DND-41 (cell line): ENCODE results near the gene COL19A1.

ENCODE experiments used
- ATAC-seq: fragments of 200-7000 bp; cut with Tn5 transposase; 3 replicates; pipeline ENCODE4 v1.9.1; 2021; ENCODE audit warnings: low read depth; ENCODE audit not compliant: insufficient read depth
- DNase-seq: peaks from one replicate; pipeline ENCODE4 v3.0.0-alpha.2; 2020
- H2AFZ ChIP-seq: 2 replicates; pipeline ENCODE4 v1.6.0; 2012; ENCODE audit warnings: low read depth, low read length
- H3K27ac ChIP-seq: 2 replicates; pipeline ENCODE4 v1.5.1; 2012; ENCODE audit warnings: low read length, inconsistent platforms
- H3K27me3 ChIP-seq: fragments of 200-600 bp; sonication (generic); 2 replicates; pipeline ENCODE4 v1.6.0; 2012; ENCODE audit warnings: low read length, mild to moderate bottlenecking, inconsistent platforms; ENCODE audit not compliant: insufficient read depth, poor library complexity
- H3K36me3 ChIP-seq: 2 replicates; pipeline ENCODE4 v1.5.1; 2012; ENCODE audit warnings: low read length, inconsistent platforms; ENCODE audit not compliant: insufficient read depth
- H3K4me1 ChIP-seq: 2 replicates; pipeline ENCODE4 v1.5.1; 2012; ENCODE audit warnings: mild to moderate bottlenecking, low read length; ENCODE audit not compliant: insufficient read depth
- H3K4me2 ChIP-seq: 2 replicates; pipeline ENCODE4 v1.6.0; 2012; ENCODE audit warnings: mild to moderate bottlenecking, moderate library complexity, low read length, inconsistent platforms; ENCODE audit not compliant: insufficient read depth
- H3K4me3 ChIP-seq, 2 experiments: fragments of 200-600 bp in 1 of 2; shearing (Covaris generic) in 1 of 2; 2 replicates each; pipeline ENCODE4 v1.5.1; 2012 to 2016; ENCODE audit warnings: inconsistent platforms in 2 of 2, low read length in 2 of 2, mild to moderate bottlenecking in 2 of 2, low read depth in 1 of 2, moderate library complexity in 1 of 2
- H3K79me2 ChIP-seq: 2 replicates; pipeline ENCODE4 v1.6.0; 2012; ENCODE audit warnings: low read length, inconsistent platforms; ENCODE audit not compliant: insufficient read depth
- H3K9ac ChIP-seq: 2 replicates; pipeline ENCODE4 v1.6.0; 2012; ENCODE audit warnings: low read depth, mild to moderate bottlenecking, inconsistent platforms, low read length, moderate library complexity
- H3K9me3 ChIP-seq: 2 replicates; pipeline ENCODE4 v1.5.1; 2012; ENCODE audit warnings: low read length, moderate library complexity, mild to moderate bottlenecking, inconsistent platforms; ENCODE audit not compliant: insufficient read depth, severe bottlenecking
- H4K20me1 ChIP-seq: 2 replicates; pipeline ENCODE4 v1.6.0; 2012; ENCODE audit warnings: low read length; ENCODE audit not compliant: insufficient read depth
- CTCF ChIP-seq: IDR thresholded peaks from 2 replicates; pipeline ENCODE4 v1.5.1; 2012; ENCODE audit warnings: borderline replicate concordance, low read length, moderate library complexity, mild to moderate bottlenecking; ENCODE audit not compliant: poor library complexity, severe bottlenecking; ENCODE audit errors: extremely low read depth
- EZH2 ChIP-seq: IDR thresholded peaks from 3 replicates; pipeline ENCODE4 v1.6.1; 2012; ENCODE audit warnings: borderline replicate concordance, low read depth, mild to moderate bottlenecking, moderate library complexity, low read length, inconsistent platforms; ENCODE audit not compliant: severe bottlenecking

Gene COL19A1

DNA sequence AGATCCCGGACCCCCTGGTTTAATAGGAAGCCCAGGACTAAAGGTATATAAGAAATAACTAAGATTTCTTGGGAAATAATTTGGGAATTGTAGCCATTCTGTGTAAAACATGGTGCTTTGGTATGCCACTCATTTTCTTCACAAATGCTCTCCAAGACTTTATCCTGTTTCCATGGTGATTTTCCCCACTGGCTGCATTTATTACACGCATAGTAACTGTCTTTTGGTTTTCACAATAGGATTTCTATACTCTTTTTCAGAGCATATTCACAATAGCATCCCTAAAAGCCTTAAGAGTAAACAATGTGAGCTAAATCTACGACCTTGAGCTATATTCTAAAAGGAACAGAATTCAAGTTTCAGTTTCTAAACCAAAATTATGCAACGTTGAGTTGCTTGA is 275.7 kb downstream of the COL19A1 start:
- TF ChIP-seq CTCF = no peak
- no peak for TF ChIP-seq EZH2
- Histone ChIP-seq H3K79me2 (no peaks in the 10 kb centered on the region), H3K4me2 (no peak overlapping the region), H3K9me3 (no peaks in the 10 kb centered on the region), H3K4me3 (no peak overlapping the region), H3K9ac (no peak overlapping the region), H3K27ac (no peak overlapping the region), H3K27me3 (no peaks in the 10 kb centered on the region), H3K36me3 (no peaks in the 10 kb centered on the region), H3K4me1 (no peaks in the 10 kb centered on the region), H2AFZ (no peak overlapping the region), H4K20me1 (no peaks in the 10 kb centered on the region)
- no peak for DNase-seq
- no peak for ATAC-seq

GRCh38 chr6:70145178-70145577 is 278.8 kb downstream of the COL19A1 start:
- no peak for DNase-seq
- no peak for TF ChIP-seq CTCF
- no peak for TF ChIP-seq EZH2

GRCh38 chr6:70149209-70149788 is 282.9 kb downstream of the COL19A1 start:
- Histone ChIP-seq H3K79me2 (no peaks in the 10 kb centered on the region), H3K4me2 (no peak overlapping the region), H3K4me1 (no peaks in the 10 kb centered on the region), H3K9ac (no peak overlapping the region), H3K27me3 (no peaks in the 10 kb centered on the region), H4K20me1 (no peaks in the 10 kb centered on the region), H3K27ac (no peak overlapping the region), H2AFZ (no peak overlapping the region), H3K9me3 (no peaks in the 10 kb centered on the region), H3K4me3 (no peak overlapping the region), H3K36me3 (no peaks in the 10 kb centered on the region)
- ATAC-seq (no peak), DNase-seq (no peak)
- TF ChIP-seq CTCF (no peak), EZH2 (no peak)

More at GRCh38 chr6:70145178-70145577, 278.8 kb downstream of the COL19A1 start:
- Histone ChIP-seq H2AFZ (no peak overlapping the region), H4K20me1 (no peaks in the 10 kb centered on the region), H3K9ac (no peak overlapping the region), H3K36me3 (no peaks in the 10 kb centered on the region), H3K4me2 (no peak overlapping the region), H3K27me3 (no peaks in the 10 kb centered on the region), H3K4me3 (no peak overlapping the region), H3K4me1 (no peaks in the 10 kb centered on the region), H3K79me2 (no peaks in the 10 kb centered on the region), H3K9me3 (no peaks in the 10 kb centered on the region), H3K27ac (no peak overlapping the region)
- ATAC-seq = no peak

- Histone ChIP-seq H3K36me3 (no peaks in the 10 kb centered on the region), H3K4me1 (no peaks in the 10 kb centered on the region), H3K9me3 (no peaks in the 10 kb centered on the region), H3K27me3 (no peaks in the 10 kb centered on the region), H3K9ac (no peak overlapping the region), H3K4me3 (no peak overlapping the region), H3K4me2 (no peak overlapping the region), H3K79me2 (no peaks in the 10 kb centered on the region), H4K20me1 (no peaks in the 10 kb centered on the region), H3K27ac (no peak overlapping the region), H2AFZ (no peak overlapping the region)
- no peak for TF ChIP-seq CTCF
- no peak for TF ChIP-seq EZH2
- no peak for ATAC-seq
- no peak for DNase-seq
These were observed 284.2 kb downstream of the COL19A1 start for GRCh38 chr6:70150521-70150920.
